ENCODE results near the gene TBC1D22A.

DNA sequence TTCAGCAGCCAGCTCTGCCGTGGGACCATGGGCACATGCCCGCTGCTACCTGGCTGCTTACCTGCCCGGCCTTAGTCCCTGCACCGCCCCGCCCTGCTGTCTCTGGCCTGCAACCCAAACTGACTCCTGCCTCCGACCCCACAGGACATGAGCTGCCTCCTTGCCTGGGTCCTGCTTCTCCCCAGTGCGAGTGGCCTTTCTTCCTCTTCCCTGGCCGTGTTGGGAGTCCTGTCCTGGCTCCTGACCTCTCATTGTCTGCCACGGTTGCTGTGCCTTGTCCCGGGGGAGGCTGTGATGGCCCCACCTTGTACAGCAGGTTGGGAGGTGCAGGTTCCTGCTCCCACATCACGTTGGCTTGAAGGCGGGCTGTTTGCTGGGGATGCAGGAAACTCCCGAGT, 370.0 kb downstream of the TBC1D22A start:
- TF ChIP-seq EZH2 (optimal IDR thresholded peaks at IDR 0.05; ENCODE audit: low read depth, low read length) (no peak), EZH2phosphoT487 (IDR thresholded peaks at IDR 0.05; ENCODE audit: low read length) (no peak)
- TF ChIP-seq, protein P1, sequence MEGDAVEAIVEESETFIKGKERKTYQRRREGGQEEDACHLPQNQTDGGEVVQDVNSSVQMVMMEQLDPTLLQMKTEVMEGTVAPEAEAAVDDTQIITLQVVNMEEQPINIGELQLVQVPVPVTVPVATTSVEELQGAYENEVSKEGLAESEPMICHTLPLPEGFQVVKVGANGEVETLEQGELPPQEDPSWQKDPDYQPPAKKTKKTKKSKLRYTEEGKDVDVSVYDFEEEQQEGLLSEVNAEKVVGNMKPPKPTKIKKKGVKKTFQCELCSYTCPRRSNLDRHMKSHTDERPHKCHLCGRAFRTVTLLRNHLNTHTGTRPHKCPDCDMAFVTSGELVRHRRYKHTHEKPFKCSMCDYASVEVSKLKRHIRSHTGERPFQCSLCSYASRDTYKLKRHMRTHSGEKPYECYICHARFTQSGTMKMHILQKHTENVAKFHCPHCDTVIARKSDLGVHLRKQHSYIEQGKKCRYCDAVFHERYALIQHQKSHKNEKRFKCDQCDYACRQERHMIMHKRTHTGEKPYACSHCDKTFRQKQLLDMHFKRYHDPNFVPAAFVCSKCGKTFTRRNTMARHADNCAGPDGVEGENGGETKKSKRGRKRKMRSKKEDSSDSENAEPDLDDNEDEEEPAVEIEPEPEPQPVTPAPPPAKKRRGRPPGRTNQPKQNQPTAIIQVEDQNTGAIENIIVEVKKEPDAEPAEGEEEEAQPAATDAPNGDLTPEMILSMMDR (IDR thresholded peaks at IDR 0.05; ENCODE audit: low read length) = no peak
